T1000 (cell line): ENCODE measurements around the gene CEBPB.
"Not testable (repeated sequence)": the region's sequence is repeated elsewhere in the genome, so short reads cannot be mapped to it uniquely, and the experiment has no call there.

Source experiments
- DNase-seq: peaks from one replicate; lab custom pipeline; 2025; ENCODE audit warnings: mixed read lengths; lab: John Stamatoyannopoulos, UW

Gene CEBPB

DNA sequence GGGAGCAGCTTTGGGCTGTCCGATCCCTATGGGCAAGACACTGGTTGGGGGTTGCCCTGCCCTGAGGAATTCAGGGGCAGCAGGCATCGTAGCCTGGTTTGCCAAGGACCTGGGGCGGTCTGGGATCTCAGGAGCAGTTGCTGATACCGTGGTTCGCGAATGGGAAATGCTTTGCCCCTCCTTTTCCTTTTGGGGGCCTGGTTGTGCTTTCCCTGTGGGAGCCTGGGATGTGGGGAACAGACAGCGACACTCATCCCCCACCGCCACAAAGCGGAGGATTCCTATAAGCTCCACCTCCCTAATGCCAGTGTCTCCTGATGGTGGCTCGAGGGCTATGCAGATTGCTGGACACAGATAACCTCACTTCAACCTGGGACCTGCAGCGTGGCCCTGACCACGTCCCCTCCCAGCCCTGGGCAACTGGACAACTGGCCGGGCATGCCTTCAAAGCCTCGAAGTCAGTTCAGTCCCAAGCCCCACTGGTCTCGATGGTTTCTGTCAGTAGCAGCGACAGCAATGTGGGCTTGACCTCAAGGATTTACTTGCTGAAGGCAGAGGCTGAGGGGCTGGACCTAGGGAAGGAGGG lies 3.3 kb downstream of the CEBPB start:
- DNase-seq: no peak

DNA sequence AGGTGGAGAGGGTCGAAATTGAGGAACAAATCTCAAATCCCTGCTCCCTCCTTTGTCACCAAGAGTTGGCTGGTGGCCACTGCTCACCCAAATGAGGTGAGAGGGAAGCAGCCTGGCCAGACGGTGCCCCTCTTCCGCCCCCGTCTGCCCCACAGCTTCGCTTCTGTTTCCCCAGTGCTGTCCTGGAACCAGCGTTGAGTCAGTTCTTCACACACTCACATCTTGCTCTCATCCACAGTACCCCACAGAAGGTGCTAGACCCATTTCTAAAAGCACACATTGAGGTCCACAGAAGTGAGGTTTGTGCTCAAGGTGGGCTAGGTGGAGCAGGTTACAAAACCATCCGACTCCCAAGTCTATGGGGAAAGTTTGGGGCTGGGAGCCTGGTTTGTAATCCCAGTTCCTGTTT lies 3.8 kb downstream of the CEBPB start:
- no peak for DNase-seq

DNA sequence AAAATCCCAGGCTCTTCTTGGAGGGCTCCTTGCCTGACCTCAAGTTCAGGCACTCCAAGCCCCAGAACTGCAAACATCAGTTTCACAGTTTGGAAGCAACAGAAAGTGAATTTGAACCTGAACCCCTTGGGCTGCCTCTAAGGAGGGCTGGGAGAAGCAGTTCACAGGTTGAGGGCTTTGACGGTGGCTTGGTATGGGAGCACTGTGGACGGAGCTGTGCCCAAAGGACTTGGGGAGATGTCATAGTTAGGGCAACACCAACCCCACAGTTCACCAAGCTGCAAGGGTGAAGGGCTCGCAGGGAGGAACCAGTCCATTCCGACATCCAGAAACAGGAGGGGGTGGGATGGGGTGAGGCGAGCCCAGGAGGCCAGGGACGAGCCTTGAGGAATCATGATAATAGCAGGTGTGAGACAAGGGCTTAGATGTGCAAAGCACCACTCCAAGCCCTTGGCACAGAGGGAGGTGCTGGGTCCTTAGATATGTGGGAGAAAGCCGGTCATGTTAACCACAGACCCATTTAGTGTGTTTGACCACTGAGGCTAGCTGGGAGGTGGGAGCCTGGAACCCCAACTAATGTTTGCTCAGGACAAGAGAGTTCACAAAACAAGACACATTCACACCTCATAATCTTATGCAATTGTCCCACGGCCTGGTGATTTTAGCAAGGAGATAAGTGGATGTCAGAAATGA lies 4.3 kb downstream of the CEBPB start:
- DNase-seq: no peak

DNA sequence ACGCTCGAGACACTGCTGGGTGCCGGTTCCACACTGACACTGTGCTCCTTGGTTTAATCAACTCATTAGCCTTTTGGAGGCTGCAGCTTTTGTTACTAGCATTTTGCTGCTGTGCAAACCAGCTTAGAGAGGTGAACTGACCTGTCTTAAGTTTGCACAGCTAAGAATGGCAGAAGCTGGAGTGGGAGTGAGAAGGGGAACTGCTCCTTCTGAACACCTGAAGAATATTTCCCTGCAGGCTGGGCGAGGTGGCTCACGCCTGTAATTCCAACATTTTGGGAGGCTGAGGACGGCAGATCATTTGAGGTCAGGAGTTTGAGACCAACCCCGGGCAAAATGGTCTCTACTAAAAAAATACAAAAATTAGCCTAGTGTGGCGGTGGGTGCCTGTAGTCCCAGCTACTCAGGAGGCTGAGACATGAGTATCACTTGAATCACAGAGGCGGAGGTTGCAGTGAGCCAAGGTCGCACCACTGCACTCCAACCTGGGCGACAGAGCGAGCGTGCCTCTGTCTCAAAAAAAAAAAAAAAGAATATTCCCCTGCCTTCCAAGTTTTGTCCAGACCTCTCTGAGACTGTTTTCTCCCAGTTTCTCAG lies 5.0 kb downstream of the CEBPB start:
- DNase-seq: no peak

DNA sequence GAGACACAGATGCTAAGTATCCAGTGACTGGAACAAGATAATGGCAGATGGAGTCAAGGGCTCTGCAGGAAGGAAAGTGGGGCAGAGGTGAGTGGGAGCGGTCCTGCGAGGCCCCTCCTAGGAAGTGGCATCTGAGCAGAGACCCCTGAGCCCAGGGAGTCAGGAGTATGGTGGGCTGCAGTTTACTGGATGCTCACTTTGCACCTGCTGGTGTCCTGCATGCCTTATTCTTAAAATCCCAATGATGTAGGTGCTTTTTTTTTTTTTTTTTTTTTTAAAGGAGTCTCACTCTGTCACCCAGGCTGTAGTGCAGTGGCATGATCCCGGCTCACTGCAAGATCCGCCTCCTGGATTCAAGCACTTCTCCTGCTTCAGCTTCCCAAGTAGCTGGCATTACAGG lies 5.6 kb downstream of the CEBPB start:
- DNase-seq: no peak

DNA sequence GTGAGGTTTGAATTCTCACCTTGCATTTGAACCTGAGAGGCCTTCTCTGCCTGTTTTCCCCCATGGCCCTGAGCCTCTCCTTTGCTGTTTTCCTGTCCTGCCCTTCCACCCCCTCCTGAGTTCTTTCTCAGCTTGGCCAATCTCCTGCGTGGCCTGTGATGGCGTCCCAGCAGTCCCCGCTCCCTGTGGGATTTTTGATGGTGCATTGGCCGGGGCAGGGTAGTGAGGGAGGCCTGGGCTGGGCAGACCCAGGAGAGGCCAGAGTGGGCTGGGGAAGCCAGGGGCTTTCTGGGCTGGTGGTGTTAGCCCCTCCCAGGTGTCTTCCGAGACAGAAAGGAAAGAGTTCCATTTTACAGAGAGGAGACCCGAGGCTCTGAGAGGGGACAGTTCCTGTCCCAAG lies 6.3 kb downstream of the CEBPB start:
- DNase-seq: no peak

DNA sequence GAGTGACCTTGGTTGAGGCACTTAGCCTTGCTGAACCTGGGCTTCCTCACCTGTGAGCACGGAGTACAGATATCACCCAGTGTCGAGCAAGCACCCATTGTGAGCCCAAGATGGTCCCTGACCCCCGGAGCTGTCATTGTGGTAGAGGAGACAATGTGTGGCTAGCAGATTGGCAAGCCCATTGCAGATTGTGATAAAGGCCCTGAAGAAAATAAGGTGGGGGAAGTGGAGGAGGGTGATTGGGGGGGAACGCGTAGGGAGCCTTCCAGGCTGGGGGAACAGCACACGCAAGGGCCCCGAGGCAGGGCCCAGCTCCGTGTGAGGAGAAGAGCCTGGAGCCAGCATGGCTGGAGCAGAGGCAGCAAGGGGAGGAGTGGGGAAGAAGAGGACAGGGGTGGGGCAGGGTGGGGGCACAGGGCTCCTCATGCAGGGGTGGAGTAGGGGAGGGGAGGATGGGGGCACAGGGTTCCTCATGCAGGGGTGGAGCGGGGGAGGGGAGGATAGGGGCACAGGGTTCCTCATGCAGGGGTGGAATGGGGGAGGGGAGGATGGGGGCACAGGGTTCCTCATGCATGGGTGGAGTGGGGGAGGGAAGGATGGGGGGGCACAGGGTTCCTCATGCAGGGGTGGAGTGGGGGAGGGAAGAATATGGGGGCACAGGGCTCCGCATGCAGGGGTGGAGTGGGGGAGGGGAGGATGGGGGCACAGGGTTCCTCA lies 7.0 kb downstream of the CEBPB start:
- DNase-seq: no peak

DNA sequence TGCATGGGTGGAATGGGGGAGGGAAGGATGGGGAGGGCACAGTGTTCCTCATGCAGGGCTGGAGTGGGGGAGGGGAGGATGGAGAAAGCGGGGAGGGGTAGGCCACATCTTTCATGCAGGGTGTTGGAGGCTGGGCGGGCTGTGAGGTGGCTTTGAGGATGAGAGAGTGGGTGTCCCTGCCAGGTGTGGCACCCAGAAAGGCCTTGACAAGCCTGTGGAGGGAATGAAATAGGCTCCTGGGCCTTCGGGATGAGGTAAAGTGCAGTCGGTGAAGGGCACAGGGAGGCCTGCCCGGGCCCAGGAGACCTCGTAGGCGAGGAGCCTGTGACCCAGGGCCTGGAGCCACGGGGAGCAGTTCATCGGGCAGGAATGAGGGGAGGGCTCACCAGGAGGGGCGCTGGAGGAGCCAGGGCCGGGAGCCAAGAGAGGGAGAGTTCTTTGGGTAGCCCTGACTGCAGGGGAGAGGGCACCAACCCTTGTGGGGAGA lies 7.6 kb downstream of the CEBPB start:
- DNase-seq: no peak

DNA sequence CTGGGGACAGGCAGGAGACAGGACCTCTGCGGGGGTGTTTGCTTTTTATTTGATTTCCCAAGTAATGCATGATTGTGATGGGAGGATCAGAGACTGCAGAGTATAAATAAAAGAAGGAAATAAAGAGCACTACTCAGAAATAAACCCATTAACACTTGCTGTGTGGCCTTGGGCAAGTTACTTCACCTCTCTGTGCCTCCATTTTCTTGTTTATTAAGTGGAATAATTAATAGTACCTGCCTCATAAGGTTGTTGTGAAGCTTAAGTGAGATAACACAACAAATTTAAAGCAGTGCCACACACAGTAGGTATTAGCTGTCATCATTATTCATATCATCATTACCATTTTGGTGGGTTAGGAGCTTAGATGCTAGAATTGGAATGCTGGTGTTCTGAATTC lies 8.1 kb downstream of the CEBPB start:
- no peak for DNase-seq

DNA sequence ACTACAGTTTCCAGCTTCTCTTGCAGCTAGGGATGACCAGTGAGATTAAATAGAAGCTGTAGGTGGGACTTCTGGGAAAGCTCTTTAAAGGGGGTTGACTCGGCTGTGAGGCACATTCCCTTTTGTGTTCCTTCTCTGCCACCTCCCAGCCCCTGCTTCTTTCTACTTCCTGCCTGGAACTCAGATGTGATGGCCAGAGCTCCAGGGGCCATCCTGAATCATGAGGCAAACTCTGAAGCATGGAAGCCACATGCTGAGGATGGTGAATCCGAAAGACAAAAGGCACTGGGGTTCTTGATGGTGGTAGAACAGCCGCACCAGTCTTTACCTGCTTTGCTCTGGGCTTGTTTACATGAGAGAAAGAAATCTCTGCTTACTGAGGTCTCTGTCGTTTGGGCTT lies 9.1 kb downstream of the CEBPB start:
- DNase-seq: no peak

DNA sequence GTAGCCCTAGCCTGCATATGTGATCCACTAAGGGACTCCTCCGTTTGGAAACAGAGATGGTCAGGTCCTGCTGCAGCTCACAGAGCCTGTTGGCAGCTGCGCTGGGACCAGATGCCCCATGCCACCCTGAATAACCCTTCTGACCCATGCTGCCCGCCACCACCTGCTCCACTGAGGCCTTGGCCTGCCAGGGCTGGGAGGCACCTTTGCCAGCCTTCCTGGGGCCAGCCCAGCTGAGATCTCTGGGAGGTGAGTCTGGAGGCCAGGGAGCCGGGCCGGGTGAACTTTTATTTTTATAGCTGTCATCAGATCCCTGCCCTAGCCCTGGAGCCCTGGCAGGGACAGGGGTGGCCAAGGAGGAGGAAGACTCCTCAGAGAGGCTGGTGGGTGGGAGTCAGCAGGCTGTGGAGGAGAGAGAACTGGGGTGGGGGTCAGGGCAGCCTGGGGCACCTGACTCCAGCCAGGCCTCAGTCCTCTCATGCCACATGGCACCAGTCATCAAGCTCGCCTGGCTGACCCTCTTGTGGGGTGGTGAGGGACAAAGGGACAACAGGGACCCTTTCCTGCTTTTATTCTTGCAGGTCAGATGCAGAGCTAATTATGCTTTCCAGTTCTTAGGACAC lies 10.0 kb downstream of the CEBPB start:
- DNase-seq: no peak

DNA sequence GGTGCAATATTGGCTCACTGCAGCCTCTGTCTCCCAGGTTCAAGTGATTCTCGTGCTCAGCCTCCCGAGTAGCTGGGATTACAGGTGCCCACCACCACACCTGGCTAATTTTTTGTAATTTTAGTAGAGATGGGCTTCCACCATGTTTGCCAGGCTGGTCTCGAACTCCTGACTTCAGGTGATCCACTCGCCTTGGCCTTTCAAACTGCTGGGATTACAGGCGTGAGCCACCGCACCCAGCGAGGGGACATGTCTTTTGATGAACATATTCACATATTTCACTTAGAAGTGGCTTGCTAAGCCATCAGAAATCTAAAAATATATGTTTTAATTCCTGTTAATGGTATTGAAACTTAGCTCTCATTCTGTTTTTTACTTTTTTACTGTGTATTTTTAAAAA lies 11.1 kb downstream of the CEBPB start:
- DNase-seq: not testable (repeated sequence)

DNA sequence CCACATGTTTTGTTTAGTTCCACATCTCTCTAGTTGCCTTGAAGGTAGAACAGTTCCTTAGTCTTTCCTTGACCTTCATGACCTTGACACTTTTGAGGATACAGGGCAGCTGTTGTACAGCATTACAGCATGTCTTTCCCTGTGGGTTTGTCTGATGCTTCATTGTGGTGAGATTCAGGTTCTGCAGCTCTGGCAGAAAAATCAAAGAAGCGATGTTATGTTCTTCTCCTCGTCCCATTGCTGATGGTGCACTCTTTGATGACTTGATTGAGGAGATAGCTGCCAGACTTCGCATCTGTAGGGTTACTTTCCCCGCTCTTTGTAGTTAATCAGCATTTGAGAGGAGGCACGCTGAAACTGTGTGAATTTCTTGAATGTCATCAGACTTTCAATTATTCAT lies 12.0 kb downstream of the CEBPB start:
- no peak for DNase-seq

DNA sequence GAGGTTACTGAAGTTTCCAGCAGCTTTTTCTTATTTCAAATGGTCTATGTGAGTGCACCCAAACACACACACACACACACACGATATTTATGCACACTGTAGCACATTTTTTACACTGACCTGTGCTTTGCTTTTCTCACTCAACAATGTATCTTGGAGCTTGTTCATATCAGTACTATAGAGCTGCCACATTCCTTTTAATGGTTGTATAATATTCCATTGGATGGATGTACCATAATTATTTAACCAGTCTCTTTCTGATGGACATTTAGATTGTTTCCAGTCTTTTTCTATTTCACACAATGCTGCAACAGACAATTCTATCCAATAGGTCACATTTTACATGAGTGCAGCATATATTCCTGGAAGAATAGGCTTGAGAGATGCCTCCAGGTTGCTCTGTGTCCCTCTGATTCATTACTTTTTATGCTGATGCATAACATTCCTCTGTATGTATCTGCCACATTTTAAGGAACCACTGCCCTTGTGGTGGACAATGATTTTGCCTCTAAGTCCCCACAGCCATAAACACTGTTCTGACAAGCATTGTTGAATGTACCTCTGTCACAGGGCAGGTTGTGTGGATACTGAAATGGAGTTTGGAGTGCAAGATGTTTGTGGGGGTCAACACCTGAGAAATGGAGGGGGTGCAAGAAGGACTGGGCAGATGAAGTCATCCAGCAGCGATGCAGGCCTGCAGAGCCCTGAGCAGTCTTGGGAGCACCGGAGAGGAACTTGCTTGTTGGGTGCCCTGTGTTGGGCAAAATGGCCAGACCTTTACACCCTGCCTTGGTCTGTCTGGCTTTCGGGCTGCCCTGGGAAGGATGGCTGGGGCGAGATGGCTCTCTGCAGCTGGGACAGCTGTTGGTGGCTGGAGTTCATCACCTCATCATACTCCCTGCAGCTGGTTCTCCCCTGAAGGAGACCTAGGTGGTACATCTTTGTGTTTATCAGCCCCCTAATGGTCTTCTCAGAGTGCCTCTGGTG lies 13.6 kb downstream of the CEBPB start:
- DNase-seq: no peak

DNA sequence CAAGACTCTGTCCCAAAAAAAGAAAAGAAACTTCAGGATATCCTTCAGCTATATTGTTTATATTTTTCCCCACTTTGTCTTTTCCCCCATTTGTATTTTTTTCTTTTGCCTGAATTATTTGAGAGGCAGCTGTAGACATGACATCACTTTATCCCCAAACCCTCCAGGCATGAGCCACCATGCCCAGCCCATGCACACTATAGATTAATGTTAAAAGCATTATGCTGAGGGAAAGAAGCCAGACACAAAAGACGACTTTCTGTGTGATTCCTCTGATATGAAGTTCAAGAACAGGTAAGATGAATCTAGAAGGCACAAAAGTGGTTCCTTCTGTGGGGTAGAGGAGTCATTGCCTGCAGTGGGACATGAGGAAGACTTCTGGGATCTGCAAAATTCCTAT lies 16.4 kb downstream of the CEBPB start:
- no peak for DNase-seq

DNA sequence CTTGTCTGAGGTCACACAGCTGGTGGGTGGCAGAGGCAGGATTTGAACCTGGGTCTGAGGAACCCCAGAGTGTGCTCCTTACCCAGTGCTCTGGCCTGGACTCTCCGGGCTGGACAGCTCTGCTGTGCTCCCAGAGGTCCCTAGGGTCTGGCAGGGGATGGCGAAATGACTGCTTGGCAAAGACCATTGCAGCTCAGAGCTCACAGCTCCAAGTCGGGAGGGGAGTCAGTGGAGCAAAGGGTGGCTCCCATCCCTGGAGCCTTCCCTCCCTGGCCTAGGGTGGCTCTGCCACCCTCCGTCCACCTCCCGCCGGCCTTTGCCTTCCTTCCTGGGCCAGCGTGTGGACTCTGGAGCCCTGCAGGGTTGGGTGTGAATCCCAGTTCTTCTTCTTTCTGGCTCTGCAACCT lies 17.5 kb downstream of the CEBPB start:
- no peak for DNase-seq

DNA sequence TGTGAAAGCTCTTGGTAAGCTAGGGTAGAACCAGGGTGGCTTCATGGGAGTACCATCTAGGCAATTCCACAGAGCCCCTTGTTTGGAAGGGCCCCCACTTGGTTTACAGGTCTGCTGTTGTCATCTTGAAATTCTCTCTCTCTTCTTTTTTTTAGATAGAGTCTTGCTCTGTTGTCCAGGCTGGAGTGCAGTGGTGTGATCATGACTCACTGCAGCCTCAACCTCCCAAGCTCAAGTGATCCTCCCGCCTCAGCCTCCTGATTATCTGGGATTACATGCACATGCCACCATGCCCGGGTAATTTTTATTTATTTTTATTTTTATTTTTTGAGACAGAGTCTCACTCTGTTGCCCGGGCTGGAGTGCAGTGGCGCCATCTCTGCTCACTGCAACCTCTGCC lies 18.2 kb downstream of the CEBPB start:
- DNase-seq: not testable (repeated sequence)

DNA sequence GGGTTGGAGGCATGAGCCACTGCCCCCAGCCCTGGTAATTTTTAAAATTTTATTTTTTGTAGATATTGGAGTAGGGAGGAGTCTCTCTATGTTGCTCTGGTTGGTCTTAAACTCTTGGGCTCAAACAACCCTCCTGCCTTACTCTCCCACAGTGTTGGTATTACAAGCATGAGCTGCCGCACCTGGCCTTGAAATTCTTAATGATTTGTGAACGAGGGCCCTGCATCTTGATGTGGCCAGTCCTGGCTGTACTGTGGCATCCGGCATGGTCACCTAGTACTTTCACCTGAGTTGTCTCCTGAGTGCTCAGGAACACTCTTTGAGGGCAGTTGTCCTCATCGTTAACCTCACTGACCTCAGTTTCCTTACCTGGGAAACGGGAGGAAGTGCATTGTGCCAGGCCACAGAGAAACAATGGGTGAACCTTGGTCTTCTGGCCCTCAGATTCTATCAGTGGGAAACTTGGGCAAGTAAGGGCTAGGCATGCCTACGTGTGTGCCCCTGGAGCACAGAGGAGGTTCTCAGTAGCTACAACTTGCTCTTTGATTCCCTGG lies 19.5 kb downstream of the CEBPB start:
- no peak for DNase-seq

DNA sequence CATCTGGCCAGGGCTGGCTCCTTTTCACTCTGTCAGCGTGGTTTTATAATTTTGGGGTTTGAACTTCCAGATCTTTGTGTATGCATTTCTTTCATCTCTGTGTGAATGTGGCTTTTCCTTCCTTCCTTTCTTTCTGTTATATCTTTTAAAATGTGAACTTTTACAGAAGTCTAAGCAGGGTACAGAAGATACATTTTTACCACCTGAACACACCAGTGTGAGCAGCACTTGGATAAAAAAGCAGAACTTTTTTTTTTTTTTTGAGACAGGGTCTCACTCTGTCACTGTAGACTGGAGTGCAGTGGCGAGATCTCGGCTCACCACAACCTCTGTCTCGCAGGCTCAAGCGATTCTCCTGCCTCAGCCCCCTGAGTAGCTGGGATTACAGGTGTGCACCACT lies 20.5 kb downstream of the CEBPB start:
- DNase-seq: no peak

DNA sequence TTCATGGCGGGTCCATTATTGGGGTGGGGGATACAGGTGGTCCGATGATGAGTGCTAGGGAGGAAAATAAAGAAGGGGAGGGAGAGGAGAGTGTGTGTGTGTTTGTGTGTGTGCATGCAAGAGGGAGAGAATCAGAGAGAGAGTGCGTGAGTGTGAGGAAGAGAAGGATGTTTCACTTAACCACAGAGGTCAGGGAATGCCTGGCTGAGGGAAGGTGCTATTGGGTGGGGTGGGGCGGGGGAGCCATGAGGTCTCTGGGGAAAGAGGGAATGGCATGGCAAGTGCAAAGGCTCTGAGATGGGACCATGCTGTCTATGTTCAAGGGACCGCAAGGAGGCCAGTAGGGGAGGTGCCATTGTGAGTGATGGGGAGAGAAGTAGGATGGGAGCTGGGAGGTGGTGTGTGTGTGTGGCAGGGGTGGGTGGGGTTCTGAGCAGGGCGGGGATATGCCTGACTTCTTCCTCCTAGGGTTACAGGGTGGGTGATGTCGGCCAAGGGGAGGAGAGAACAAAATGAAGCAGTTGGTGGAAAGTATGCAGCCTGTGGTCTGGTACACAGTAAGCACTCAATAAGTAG lies 23.0 kb downstream of the CEBPB start:
- DNase-seq: no peak
